GM12873 (cell line): ENCODE measurements around the gene OR2V2.

ENCODE experiments used
- CTCF ChIP-seq: IDR thresholded peaks from 2 replicates; pipeline ENCODE4 v1.5.1; 2012; ENCODE audit warnings: low read depth, mild to moderate bottlenecking, moderate library complexity, low read length, control low read depth; ENCODE audit not compliant: insufficient read depth; ENCODE audit errors: missing control alignments

Gene OR2V2

GRCh38 chr5:181151146-181151545, 3.8 kb downstream of the OR2V2 start:
- no peak for TF ChIP-seq CTCF

- no peak for TF ChIP-seq CTCF
These were observed 5.0 kb downstream of the OR2V2 start for GRCh38 chr5:181152406-181152805.

GRCh38 chr5:181153814-181154213, 6.4 kb downstream of the OR2V2 start:
- no peak for TF ChIP-seq CTCF

GRCh38 chr5:181156758-181157157, 9.4 kb downstream of the OR2V2 start:
- TF ChIP-seq CTCF: no peak

- no peak for TF ChIP-seq CTCF
These were observed 11.5 kb downstream of the OR2V2 start for GRCh38 chr5:181158869-181159268.

- TF ChIP-seq CTCF: peak; percentile 91
These were observed 12.1 kb downstream of the OR2V2 start for GRCh38 chr5:181159286-181160151.

GRCh38 chr5:181160152-181160754, 12.9 kb downstream of the OR2V2 start:
- no peak for TF ChIP-seq CTCF
